HG03196 (cell line): ENCODE measurements around the gene MTUS2.

Source experiments
- ATAC-seq: cut with Tn5 transposase; IDR thresholded peaks from one replicate; pipeline ENCODE4 v1.9.1; 2021; ENCODE audit not compliant: unreplicated experiment

Gene MTUS2

GRCh38 chr13:29515372-29515771 is 695.2 kb downstream of the MTUS2 start:
- ATAC-seq: no peak

- no peak for ATAC-seq
Measured at GRCh38 chr13:29516012-29516411, 695.9 kb downstream of the MTUS2 start.

DNA sequence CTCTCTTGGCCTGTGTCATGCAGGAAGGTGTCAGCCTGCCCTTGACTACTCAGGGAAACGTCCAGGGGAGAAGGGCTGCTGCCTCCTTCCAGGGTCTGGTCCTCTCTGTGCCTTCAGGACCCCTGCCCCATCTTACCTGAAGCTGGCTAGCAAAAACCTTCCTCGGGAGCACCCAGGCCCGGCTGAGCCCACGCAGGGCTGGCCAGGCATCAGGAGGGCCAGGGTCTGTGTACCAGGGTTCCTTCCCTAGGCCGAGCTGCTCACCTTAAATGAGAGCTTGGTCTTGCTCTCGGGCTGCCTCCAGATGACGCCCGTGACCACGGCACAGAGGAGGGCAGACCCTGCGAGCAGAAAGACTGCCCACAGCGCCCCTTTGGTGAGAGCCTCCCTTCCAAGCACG is 696.7 kb downstream of the MTUS2 start:
- no peak for ATAC-seq

DNA sequence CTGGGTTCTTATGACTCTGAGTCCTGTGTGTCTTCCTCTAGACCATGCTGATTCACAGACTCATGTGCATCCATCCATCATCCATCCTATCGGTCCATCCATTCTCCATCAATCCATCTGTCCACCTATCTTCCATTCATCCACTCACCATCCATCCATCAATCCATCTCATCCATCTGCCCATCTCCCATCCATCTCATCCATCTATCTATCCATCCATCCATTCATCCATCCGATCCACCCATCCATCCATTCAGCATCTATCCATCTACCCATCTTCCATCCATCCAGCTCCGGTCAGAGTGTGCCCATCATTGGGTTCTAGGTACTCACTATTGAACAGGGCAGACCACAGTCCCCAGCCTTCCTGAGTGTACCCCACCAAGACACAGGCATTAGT is 699.8 kb downstream of the MTUS2 start:
- ATAC-seq: no peak

DNA sequence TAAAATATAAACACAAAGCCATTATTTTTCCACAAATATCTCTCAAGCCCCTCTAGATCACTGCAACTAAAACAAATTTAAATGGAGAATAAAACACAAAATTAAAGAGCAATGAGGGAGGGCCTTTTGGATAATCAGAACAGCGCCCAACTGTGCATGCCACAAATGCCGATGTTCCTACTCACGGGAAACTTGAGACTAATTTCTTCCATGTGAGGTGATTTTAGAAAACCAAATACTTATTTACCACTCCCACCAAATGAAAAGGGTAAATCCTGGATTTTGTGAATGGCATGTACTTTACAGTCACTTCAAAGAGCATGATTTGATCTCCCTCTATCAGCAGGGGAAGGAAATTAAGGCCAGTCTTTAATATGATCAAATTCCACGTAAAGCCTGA is 700.5 kb downstream of the MTUS2 start:
- ATAC-seq: no peak

GRCh38 chr13:29521336-29521735 is 701.2 kb downstream of the MTUS2 start:
- no peak for ATAC-seq

GRCh38 chr13:29522044-29522685 is 702.0 kb downstream of the MTUS2 start:
- ATAC-seq: no peak

DNA sequence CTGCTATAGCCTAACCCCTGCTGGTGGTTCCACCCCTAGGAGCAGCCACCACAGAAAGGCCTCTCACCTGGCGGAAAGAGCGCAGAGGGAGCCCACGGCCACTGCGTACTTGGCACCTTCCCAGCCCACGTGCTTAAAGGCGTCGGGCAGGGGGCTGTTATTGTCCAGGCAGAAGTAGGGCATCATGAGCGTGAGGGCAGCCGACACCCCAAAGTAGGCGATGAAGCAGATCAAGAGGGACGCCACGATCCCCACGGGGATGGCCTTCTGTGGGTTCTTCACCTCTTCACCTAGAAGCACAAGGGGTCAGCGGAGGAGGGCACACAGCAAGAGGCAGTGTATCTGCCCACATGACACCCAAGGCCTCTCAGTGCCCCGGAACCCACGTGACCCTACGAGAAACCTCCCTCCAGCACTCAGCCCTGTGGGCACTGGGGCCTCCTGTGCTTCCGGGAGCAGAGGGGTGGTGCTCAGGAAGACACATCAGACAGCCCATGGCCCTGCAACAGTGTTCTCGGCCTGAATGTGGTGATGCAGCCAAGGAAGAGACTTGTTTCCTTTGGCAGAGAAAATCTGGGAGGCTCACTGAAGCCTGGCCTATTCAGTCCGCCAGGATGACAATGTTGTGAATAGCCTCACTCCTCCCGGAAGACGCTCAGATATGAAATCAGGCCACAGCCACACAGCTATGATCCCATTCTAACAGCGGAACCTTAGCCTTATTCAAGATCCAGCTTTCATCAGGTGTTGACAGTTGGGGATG is 703.2 kb downstream of the MTUS2 start:
- ATAC-seq: no peak

GRCh38 chr13:29524176-29524575 is 704.0 kb downstream of the MTUS2 start:
- no peak for ATAC-seq

DNA sequence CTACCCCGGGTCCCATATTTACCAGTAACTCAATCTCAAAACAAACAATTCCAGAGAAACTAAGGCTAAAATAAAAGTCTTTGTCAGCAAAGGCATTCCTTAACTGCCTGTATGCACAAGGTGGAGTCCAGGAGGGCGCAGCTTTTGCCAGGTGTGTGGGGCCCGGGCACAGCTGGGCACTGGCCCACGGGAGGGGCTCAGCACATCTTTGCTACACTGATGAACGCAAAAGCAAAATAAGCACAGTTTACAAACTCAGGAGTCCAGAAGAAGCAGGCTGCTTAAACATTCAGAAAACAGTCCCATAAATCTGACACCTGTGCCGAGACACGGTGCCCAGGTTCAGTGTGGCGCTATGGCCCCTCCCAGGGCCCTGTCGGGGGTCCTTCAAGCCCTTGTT is 704.5 kb downstream of the MTUS2 start:
- no peak for ATAC-seq

DNA sequence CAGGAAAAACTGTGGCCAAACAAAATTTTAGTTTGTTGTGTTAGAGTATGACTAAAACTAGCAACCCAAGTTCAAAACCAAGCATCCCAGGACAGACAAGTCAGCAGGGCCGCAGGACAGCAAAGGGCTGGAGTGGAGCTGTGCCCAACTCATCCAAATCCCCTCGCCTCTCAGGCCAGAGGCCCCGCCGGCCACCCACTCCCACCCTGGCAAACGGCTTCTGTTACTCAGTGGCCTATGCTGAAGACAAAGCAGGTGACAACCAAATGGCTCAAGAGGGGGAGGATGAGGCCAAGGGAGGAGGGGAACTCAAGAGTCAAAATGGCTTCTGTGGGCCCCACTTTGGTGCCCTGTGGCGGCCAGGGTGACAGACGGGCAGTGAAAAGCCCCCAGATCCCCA is 705.6 kb downstream of the MTUS2 start:
- no peak for ATAC-seq

GRCh38 chr13:29526741-29527140 is 706.6 kb downstream of the MTUS2 start:
- no peak for ATAC-seq

DNA sequence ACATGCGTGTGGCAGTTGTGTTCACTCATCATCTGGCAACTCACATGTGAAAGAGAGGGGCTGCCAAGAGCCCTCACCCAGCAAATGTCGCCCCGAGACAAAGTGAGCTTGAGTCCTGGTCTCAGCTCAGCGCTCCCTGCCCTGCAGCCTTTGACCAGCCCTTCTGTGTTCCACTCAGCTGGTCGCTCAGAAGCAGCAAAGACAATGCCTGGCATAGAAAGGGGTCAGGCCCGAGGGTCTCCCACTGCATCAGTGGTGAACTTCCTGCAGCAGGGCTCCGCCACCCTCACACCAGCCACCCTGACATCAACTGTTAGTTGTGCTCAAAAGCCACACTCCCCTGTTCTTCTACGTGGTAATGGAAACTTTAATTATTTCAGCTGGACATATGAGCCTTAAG is 707.4 kb downstream of the MTUS2 start:
- no peak for ATAC-seq

DNA sequence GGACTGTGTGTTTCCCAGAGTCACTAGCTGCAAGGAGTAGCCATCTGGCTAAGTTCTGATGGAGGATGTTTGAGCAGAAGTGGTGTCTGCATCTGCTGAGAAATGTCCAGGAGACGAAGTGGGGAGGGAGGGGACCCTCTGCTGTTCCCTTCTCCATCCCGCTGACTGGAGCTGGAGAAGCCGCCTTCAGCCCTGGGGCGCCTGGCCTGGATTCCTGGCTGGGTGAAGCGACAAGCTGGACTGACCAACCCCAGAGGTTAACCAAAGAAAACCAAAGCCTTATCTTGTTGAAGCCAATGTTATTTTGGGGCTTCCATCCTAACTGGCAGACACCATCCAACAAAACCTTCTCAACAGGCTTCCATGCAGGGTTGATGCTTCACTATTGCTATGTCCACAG is 707.8 kb downstream of the MTUS2 start:
- ATAC-seq: no peak

GRCh38 chr13:29529754-29530153 is 709.6 kb downstream of the MTUS2 start:
- no peak for ATAC-seq

GRCh38 chr13:29530901-29531300 is 710.8 kb downstream of the MTUS2 start:
- no peak for ATAC-seq

DNA sequence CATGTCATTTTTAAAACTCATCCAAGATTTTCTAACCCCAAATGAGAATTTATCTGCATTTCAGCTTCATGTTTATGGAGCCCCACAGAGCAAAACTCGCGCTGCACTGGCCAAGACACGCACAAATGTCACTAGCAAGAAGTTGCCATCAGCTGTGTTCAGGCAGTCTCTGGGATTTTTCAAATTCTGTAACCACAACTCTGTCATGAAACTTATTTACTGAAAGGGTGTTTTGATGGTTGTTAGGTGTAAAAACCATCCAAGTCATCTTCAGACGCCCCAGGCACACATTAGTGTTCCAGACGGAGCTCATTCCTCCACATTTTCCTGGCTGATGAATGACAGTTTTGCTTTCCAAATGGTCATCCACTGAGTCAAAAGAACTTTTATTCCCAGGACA is 712.0 kb downstream of the MTUS2 start:
- no peak for ATAC-seq

- no peak for ATAC-seq
Measured at GRCh38 chr13:29532821-29533220, 712.7 kb downstream of the MTUS2 start.

DNA sequence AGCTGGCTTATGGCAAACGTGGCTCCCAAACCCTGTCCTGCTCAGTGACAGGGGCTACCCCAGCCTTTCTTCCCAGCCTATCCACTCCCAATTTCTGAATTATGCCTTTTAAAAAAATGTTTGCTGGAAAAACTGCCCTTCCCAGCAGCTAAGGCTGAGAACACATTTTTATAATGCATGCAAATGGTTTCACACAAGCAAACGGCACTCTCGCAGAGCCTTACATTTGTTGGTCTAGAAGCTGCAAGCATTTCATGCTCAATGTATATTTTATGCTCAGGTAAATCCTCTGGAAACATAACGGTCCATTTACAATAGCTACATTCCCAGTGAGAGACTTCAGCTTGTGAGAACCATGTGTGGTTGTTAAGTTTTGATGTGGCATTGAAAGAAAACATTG is 713.9 kb downstream of the MTUS2 start:
- ATAC-seq: no peak

DNA sequence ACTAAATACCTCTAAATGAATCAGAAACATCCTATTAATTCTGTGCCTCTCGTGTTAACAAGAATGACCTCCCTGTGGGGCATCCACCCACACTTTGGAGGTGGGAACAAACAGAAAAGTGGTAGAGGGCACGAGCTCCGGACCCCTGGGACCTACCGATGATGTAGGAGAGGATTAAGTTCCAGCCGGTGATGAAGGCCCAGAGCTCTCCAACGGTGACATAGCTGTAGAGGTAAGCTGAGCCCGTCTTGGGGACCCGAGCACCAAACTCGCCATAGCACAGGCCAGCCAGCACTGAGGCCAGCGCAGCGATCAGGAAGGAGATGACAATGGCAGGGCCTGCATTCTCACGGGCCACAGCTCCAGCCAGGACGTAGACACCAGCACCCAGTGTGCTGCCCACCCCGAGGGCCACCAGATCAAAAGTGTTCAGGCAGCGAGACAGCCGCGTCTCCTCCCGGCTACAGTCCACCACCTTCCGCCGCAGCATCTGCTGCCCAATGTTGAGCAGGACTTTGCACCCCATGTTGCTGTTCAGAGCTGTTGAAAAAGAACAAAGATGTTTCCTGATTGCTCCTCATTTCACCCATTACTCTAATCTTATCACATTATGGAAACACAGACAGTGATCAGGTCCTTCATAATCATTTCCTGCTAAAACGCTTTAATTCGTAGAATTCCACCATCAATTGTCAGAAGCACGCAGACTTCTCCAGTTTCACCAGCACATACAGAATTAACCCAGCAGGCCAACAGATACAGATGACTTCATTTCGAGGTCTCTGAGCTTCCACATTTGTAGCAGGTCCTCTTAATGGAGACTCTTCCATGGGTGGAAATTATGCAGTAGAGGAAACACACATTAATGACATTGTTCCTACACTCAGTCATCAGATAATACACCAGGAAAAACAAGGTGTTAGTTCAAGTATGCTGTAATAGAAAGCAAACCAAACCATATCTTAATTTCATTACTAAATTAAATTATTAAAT is 715.8 kb downstream of the MTUS2 start:
- ATAC-seq: no peak

DNA sequence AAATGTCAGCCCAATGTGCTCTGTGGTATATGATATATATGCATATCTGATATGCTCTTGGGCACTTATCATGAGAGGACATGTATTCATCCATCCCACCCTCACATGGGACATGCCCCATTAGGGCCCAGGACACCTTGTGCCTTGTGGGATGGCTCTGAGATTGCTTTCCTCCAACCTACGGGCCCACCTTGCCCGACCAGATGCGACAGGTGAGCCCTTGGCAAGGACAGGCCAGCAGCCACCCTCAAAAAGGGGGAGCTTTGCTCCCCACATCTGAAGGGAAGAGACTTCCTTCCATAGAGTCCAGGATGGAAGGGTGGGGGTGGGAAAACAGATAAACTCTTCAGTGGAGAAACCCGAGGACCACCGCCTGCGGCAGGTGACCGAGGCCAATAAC is 716.7 kb downstream of the MTUS2 start:
- ATAC-seq: no peak
